Endothelial cell of umbilical vein (primary cell): ENCODE data around the gene ALPK1.

Experiments used
- EZH2 ChIP-seq: IDR thresholded peaks from 2 replicates; pipeline ENCODE4 v1.6.1; 2012; ENCODE audit warnings: borderline replicate concordance, low read depth, mild to moderate bottlenecking, moderate library complexity, low read length, inconsistent platforms; ENCODE audit not compliant: severe bottlenecking
- JUN ChIP-seq: IDR thresholded peaks from 2 replicates; pipeline ENCODE4 v1.6.1; 2011; ENCODE audit warnings: borderline replicate concordance, low read depth; ENCODE audit not compliant: insufficient read length, insufficient read depth
- POLR2A ChIP-seq: IDR thresholded peaks from 2 replicates; pipeline ENCODE4 v1.6.1; 2012; ENCODE audit warnings: low read depth, mild to moderate bottlenecking, control low read depth, low read length
- TF ChIP-seq, protein P1 (sequence below), 2 donors: IDR thresholded peaks; 1 replicate in 1 of 2; 2 replicates in 1 of 2; pipeline ENCODE4 v1.5.1; 2011; ENCODE audit warnings: low read length in 2 of 2, mild to moderate bottlenecking in 2 of 2, moderate library complexity in 2 of 2, control low read depth in 1 of 2, inconsistent platforms in 1 of 2, low read depth in 1 of 2; ENCODE audit not compliant: insufficient read depth in 1 of 2; ENCODE audit errors: extremely low read depth in 1 of 2
- TF ChIP-seq, protein P2 (sequence below): IDR thresholded peaks from 2 replicates; pipeline ENCODE4 v1.6.1; 2011; ENCODE audit not compliant: insufficient read depth, insufficient read length

DNA sequence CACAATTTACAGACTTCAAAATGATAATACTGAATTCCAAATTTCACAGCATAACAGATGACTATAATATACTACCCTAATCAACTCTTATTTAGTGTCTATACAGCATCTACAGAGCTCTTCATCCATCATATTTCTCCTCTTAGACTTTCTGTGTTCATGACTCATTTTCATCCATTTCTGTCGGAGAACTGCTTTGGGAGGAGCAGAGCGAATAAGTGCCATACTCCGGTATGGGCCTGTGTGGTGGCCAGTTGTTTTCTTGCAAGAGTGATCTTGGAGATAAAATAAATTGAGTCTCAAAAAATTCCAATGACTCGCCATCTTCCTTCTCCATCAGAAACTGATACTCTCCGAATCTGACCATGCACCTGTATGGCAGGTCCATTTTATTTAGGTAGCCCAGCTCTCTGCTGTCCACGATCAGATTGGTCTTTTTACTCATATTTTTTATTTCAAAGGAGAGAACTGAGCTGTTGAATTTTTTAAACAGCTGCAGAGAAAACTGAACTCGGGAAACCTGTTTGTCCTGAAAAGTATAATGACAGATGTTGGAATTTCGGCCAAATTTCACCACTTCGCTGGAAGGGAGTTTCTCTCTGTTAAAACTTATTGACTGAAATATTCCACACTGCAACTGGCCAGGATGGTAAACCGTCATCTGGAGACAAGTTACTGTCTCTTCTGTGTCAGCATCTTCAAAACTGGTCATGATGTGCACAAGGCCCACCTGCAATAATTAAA, 19.3 kb upstream of the ALPK1 start:
- TF ChIP-seq, protein P1, sequence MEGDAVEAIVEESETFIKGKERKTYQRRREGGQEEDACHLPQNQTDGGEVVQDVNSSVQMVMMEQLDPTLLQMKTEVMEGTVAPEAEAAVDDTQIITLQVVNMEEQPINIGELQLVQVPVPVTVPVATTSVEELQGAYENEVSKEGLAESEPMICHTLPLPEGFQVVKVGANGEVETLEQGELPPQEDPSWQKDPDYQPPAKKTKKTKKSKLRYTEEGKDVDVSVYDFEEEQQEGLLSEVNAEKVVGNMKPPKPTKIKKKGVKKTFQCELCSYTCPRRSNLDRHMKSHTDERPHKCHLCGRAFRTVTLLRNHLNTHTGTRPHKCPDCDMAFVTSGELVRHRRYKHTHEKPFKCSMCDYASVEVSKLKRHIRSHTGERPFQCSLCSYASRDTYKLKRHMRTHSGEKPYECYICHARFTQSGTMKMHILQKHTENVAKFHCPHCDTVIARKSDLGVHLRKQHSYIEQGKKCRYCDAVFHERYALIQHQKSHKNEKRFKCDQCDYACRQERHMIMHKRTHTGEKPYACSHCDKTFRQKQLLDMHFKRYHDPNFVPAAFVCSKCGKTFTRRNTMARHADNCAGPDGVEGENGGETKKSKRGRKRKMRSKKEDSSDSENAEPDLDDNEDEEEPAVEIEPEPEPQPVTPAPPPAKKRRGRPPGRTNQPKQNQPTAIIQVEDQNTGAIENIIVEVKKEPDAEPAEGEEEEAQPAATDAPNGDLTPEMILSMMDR (IDR thresholded peaks at IDR 0.05; ENCODE audit: extremely low read depth in 1 of 2, insufficient read depth in 1 of 2, low read depth in 1 of 2, low read length in 2 of 2): no peak
- no peak for TF ChIP-seq EZH2
- TF ChIP-seq, protein P2, sequence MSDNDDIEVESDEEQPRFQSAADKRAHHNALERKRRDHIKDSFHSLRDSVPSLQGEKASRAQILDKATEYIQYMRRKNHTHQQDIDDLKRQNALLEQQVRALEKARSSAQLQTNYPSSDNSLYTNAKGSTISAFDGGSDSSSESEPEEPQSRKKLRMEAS: no peak
- no peak for TF ChIP-seq POLR2A
- no peak for TF ChIP-seq JUN
